Tibial nerve (tissue), 4 donors: ENCODE measurements around the gene KDM5D. TPM values are rescaled to one million over a fixed set of nuclear protein-coding genes. Genes with fewer than 3 reads are reported as not detected.

Experiments used
- DNase-seq, 2 donors: peaks; one replicate each; pipeline ENCODE4 v3.0.0-alpha.2; 2019; ENCODE audit warnings: low spot score in 2 of 2
- H3K27ac ChIP-seq, 4 donors: fragments of 200-600 bp; sonication (generic) in 3 of 4; one replicate each; pipeline ENCODE4 v1.5.1; 2017 to 2019; ENCODE audit warnings: mild to moderate bottlenecking in 1 of 4
- H3K27me3 ChIP-seq, 2 donors: fragments of 200-600 bp; sonication (generic) in 1 of 2; one replicate each; pipeline versions ENCODE4 v1.5.1 to v1.6.0; 2017 to 2019
- H3K36me3 ChIP-seq, 3 donors: fragments of 200-600 bp; sonication (generic); one replicate each; pipeline ENCODE4 v1.5.1; 2018 to 2019
- H3K4me1 ChIP-seq, 4 donors: fragments of 200-600 bp; sonication (generic) in 3 of 4; one replicate each; pipeline ENCODE4 v1.5.1; 2017 to 2019
- H3K4me3 ChIP-seq, 4 donors: fragments of 200-600 bp; sonication (generic) in 3 of 4; one replicate each; pipeline ENCODE4 v1.5.1; 2017 to 2019; ENCODE audit warnings: mild to moderate bottlenecking in 1 of 4, moderate library complexity in 1 of 4
- H3K9me3 ChIP-seq, 4 donors: fragments of 200-600 bp; sonication (generic) in 3 of 4; one replicate each; pipeline ENCODE4 v1.5.1; 2017 to 2019
- EP300 ChIP-seq, 2 donors: sonication (generic); formaldehyde crosslinking; IDR thresholded peaks; one replicate each; pipeline ENCODE4 v1.6.1; 2017; ENCODE audit warnings: antibody characterized with exemption in 2 of 2, mild to moderate bottlenecking in 1 of 2
- POLR2A ChIP-seq, 2 donors: fragments of 450-650 bp; IDR thresholded peaks; one replicate each; pipeline ENCODE4 v1.6.1; 2017; ENCODE audit warnings: antibody characterized with exemption in 2 of 2, mild to moderate bottlenecking in 2 of 2, moderate library complexity in 2 of 2
- WGBS, 2 donors: methylation state at CpG; one replicate each; pipeline ENCODE4 v1.1.5; 2018; 5-methylcytosine and 5-hydroxymethylcytosine counted together
- total RNA-seq, 4 donors: library from RNA; depleted of rRNA; stranded (reverse); fragments of >200 nt; gene quantifications; one replicate each; pipeline ENCODE4 v1.1.0, GENCODE V29; 2016
- TF ChIP-seq, protein P1 (sequence below), 5 experiments: fragments of 200-600 bp in 3 of 5; fragments of 450-650 bp in 2 of 5; sonication (generic) in 3 of 5; IDR thresholded peaks; one replicate each; pipeline ENCODE4 v1.5.1; 2016 to 2019; ENCODE audit warnings: antibody characterized with exemption in 5 of 5, mild to moderate bottlenecking in 3 of 5, moderate library complexity in 2 of 5

The KDM5D gene
- 10 to 100 TPM in 2 of 4 donors, under 1 TPM in 1, not detected in 1; 0.60 to 82.6 (median 62.1) TPM for total RNA-seq

DNA sequence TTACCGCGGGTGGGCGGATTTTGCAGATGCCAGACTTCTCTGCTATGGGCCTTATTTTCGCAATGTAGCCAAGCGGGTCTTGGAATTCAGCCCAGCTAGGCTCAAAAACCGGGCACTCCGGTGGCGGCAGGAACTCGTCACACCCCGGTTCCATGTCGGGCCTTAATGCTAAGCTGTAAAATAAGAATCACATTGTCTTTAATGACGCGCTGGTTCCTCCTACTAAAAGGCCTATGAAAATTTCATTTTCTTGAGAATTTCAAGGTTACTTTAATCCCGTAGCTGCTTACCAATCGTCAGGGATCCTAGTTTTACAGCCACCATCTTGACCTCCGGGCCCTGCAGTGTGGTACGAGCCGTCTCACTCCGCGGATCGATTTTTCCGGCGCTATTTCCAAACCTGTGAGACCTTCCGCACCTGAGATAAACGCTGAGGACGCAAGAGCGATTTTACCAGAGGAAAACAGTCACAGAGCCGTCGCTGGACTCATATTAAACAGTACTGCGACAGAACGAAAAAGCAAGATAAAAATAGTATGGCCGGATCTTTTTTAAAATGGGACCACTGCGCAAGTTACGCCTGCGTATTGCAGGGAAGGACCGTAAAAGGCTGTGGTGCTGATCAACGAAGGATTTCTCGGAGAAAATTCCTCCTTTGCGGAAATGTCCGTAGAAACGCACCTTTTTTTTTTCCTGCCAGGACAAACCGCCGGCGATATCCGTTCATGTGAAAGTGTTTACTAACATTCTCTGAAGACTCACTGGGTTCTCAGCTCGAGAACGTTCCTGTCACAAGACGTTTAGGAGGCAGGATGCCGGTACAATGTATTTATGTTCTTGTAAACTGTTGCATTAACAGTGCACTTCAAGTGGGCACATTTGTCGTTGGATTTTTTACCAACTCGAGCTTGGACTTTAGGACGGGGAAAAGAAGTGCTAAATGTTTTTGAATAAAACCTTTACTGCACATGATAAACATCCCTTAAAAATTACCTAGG is at the start of gene KDM5D:
Gene KDM5D (minus strand): TSS at position 346 of the 998 bp plus-strand sequence. CDS start 192 bp downstream, at position 154.
- Histone ChIP-seq H3K4me3 (peak within 1 kb of the TSS in 2 of 4 donors; percentile 57 to 59), H3K27me3 (no peaks in the 10 kb centered on the region), H3K4me1 (peaks cover 0 to 15% (median 2%) of the 10 kb centered on the region in 4 donors), H3K9me3 (no peaks in the 10 kb centered on the region), H3K27ac (peak within 1 kb of the TSS in 2 of 4 donors; percentile 85 to 92), H3K36me3 (peaks cover 0 to 18% (median 0%) of the 10 kb centered on the region in 3 donors)
- 0% methylated on average over 47 of the region's 52 CpGs; no CpG with 5 or more reads in 1 of the 2 donors for WGBS, 2 donors
- DNase-seq = peak; percentile 15 to 48
- TF ChIP-seq EP300 (IDR thresholded peaks at IDR 0.05) (no peak), POLR2A (IDR thresholded peaks at IDR 0.05) (no peak)
- TF ChIP-seq, protein P1, sequence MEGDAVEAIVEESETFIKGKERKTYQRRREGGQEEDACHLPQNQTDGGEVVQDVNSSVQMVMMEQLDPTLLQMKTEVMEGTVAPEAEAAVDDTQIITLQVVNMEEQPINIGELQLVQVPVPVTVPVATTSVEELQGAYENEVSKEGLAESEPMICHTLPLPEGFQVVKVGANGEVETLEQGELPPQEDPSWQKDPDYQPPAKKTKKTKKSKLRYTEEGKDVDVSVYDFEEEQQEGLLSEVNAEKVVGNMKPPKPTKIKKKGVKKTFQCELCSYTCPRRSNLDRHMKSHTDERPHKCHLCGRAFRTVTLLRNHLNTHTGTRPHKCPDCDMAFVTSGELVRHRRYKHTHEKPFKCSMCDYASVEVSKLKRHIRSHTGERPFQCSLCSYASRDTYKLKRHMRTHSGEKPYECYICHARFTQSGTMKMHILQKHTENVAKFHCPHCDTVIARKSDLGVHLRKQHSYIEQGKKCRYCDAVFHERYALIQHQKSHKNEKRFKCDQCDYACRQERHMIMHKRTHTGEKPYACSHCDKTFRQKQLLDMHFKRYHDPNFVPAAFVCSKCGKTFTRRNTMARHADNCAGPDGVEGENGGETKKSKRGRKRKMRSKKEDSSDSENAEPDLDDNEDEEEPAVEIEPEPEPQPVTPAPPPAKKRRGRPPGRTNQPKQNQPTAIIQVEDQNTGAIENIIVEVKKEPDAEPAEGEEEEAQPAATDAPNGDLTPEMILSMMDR (IDR thresholded peaks at IDR 0.05) = no peak

DNA sequence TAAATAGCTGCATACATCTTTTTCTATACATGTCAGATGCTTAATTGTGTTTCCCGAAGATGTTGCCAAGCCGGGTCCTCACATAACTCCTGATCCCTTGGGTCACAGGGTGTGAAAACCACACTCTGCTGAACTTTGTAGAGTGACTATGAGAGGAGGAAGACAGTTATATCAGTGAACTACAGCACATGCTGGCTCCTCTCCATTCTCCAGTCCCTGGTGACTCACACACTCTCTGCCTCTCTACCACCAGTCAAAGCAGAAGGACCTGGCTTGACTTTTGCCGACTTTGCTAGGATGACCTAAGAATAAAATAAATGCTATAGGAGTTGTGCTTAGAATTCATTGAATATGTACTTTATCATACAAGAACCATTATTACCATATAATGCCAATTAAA is 23.8 kb upstream of the KDM5D start:
- WGBS, 2 donors = 59% methylated on average over 3 of the region's 3 CpGs; no CpG with 5 or more reads in 1 of the 2 donors
- TF ChIP-seq POLR2A (IDR thresholded peaks at IDR 0.05) (no peak), EP300 (IDR thresholded peaks at IDR 0.05) (no peak)
- TF ChIP-seq, protein P1 (IDR thresholded peaks at IDR 0.05) = no peak

DNA sequence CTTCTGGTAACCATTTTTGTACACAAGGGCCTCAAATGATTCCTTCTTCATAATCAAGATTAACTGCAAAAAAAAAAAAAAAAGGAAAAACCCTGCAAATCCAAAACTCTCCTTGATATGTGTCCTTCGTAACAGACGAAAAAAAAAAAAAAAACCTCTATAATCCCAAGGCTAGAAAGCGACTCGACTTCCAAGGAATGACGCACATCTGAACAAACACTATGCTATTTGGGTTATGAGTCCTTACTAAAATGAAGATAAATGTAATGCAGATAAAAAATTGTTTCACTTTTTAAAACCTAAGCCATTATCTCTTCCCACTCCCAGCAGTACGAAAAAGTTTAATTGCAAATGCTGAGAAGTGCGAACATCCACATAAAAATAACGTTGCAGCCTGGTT is 1.2 kb downstream of the KDM5D start:
- TF ChIP-seq, protein P1 (IDR thresholded peaks at IDR 0.05) = no peak
- TF ChIP-seq EP300 (IDR thresholded peaks at IDR 0.05) = no peak
- TF ChIP-seq POLR2A (IDR thresholded peaks at IDR 0.05) = no peak
- H3K4me1 ChIP-seq = peaks cover 0 to 24% (median 2%) of the 10 kb centered on the region in 4 donors
- peaks cover 0 to 18% (median 0%) of the 10 kb centered on the region in 3 donors for H3K36me3 ChIP-seq
- no peaks in the 10 kb centered on the region for H3K9me3 ChIP-seq
- H3K27me3 ChIP-seq = no peaks in the 10 kb centered on the region
- peak overlapping the region in 2 of 4 donors; percentile 85 to 92 for H3K27ac ChIP-seq
- WGBS, 2 donors = 61% methylated on average over 8 of the region's 8 CpGs; no CpG with 5 or more reads in 1 of the 2 donors
- peak overlapping the region in 2 of 4 donors; percentile 57 to 59 for H3K4me3 ChIP-seq
- DNase-seq = no peak

More for the DNA sequence above, 23.8 kb upstream of the KDM5D start:
- no peaks in the 10 kb centered on the region for H3K36me3 ChIP-seq
- no peak overlapping the region for H3K4me3 ChIP-seq
- H3K4me1 ChIP-seq = no peaks in the 10 kb centered on the region
- DNase-seq = no peak
- H3K27me3 ChIP-seq = no peaks in the 10 kb centered on the region
- no peaks in the 10 kb centered on the region for H3K9me3 ChIP-seq
- no peak overlapping the region for H3K27ac ChIP-seq

DNA sequence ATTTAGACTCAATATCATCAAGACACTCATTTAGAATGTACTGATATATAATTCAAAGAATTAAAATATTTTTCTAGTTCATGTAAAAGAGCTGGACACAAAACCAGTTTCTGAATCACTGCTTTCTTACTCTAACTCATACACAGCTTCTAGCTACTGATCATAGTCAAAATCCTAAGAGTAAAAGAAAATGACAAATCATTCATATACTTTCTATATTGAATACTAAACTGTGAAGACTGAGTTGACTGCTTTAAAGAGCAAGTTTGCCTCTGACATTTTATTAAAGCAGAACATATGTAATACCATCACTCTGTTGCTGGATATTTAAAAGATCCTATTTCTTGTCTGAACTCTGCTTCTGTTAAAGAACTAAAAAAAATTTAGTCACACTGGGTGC is 2.4 kb downstream of the KDM5D start:
- no peaks in the 10 kb centered on the region for H3K9me3 ChIP-seq
- TF ChIP-seq EP300 (IDR thresholded peaks at IDR 0.05) = no peak
- TF ChIP-seq, protein P1 (IDR thresholded peaks at IDR 0.05) = no peak
- TF ChIP-seq POLR2A (IDR thresholded peaks at IDR 0.05) = no peak
- peaks cover 0 to 18% (median 0%) of the 10 kb centered on the region in 3 donors for H3K36me3 ChIP-seq
- no peak for DNase-seq
- H3K27ac ChIP-seq = no peak overlapping the region
- H3K4me3 ChIP-seq = no peak overlapping the region
- H3K4me1 ChIP-seq = peaks cover 0 to 25% (median 1%) of the 10 kb centered on the region in 4 donors
- no peaks in the 10 kb centered on the region for H3K27me3 ChIP-seq

DNA sequence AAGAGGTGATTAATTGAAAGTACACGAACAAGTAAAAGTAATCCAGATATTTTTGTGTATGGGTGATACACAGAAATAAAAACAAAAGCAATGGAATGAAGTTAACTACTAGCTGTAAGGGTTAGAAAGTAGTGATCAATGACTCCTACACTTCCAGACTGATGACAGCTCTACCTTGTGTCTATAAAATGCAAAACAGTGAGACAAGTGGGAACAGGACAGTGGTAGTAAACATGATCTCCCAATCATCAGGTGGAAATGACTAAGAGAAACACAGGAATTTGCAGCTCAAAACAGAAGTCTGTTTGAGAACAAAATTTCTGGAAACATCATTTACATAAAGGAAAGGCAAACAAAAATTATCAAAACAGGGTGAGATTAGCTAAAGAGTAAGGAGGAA is 10.1 kb downstream of the KDM5D start:
- Histone ChIP-seq H3K36me3 (peaks cover 0 to 36% (median 0%) of the 10 kb centered on the region in 3 donors), H3K27me3 (no peaks in the 10 kb centered on the region), H3K27ac (no peak overlapping the region), H3K4me1 (peaks cover 0 to 10% (median 0%) of the 10 kb centered on the region in 4 donors), H3K9me3 (no peaks in the 10 kb centered on the region), H3K4me3 (no peak overlapping the region)
- WGBS, 2 donors = 79% methylated on average over 1 of the region's 1 CpG; no CpG with 5 or more reads in 1 of the 2 donors
- DNase-seq = no peak
- no peak for TF ChIP-seq POLR2A (IDR thresholded peaks at IDR 0.05)
- TF ChIP-seq, protein P1 (IDR thresholded peaks at IDR 0.05) = no peak
- TF ChIP-seq EP300 (IDR thresholded peaks at IDR 0.05) = no peak
